Nephron progenitor cell (in vitro differentiated cells): Measurements from ENCODE around the gene MYO18B.

Experiments used
- DNase-seq: peaks from one replicate; pipeline ENCODE4 v3.0.0; 2021
- H3K27ac Mint-ChIP-seq: 2 replicates; pipeline ENCODE4 v1.8.0; 2021; ENCODE audit warnings: mild to moderate bottlenecking, moderate library complexity, mixed read lengths
- H3K27me3 Mint-ChIP-seq: 2 replicates; pipeline ENCODE4 v1.8.0; 2021; ENCODE audit warnings: mild to moderate bottlenecking, low read depth, mixed read lengths; ENCODE audit not compliant: poor library complexity
- H3K36me3 Mint-ChIP-seq: 2 replicates; pipeline ENCODE4 v1.8.0; 2021; ENCODE audit warnings: low read depth, mixed read lengths
- H3K4me1 Mint-ChIP-seq: 2 replicates; pipeline ENCODE4 v1.8.0; 2021; ENCODE audit warnings: mixed read lengths
- H3K4me3 Mint-ChIP-seq: 2 replicates; pipeline ENCODE4 v1.8.0; 2021; ENCODE audit warnings: mild to moderate bottlenecking, moderate library complexity, mixed read lengths
- H3K9me3 Mint-ChIP-seq: 2 replicates; pipeline ENCODE4 v1.8.0; 2021; ENCODE audit warnings: mild to moderate bottlenecking, moderate library complexity, mixed read lengths
- TF ChIP-seq, protein P1 (sequence below): fragments of 200-600 bp; sonication (generic); IDR thresholded peaks from 2 replicates; pipeline ENCODE4 v1.5.0; 2021; ENCODE audit warnings: antibody characterized with exemption

The MYO18B gene

DNA sequence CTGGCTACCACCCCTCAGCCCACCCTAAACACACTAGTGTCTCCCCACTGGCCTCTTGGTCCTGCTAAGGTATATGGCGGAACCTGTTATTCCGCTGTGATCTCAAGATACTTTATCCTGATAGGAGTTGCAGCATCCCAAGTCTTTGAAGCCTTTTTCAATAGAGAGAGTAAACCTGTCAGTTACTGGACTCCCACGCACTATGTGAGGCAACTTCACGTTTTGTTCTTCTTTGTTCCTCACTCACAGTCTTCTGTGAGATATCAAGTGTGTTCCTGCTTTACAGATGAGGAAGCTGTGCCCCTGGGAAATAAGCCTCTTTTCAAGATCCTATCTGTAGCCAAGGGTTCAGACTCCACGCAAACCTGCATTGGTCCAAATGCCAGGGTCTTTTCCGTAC is 127.8 kb downstream of the MYO18B start:
- no peak overlapping the region for H3K27ac Mint-ChIP-seq
- no peak for DNase-seq
- H3K4me3 Mint-ChIP-seq, result no peak overlapping the region
- TF ChIP-seq, protein P1, sequence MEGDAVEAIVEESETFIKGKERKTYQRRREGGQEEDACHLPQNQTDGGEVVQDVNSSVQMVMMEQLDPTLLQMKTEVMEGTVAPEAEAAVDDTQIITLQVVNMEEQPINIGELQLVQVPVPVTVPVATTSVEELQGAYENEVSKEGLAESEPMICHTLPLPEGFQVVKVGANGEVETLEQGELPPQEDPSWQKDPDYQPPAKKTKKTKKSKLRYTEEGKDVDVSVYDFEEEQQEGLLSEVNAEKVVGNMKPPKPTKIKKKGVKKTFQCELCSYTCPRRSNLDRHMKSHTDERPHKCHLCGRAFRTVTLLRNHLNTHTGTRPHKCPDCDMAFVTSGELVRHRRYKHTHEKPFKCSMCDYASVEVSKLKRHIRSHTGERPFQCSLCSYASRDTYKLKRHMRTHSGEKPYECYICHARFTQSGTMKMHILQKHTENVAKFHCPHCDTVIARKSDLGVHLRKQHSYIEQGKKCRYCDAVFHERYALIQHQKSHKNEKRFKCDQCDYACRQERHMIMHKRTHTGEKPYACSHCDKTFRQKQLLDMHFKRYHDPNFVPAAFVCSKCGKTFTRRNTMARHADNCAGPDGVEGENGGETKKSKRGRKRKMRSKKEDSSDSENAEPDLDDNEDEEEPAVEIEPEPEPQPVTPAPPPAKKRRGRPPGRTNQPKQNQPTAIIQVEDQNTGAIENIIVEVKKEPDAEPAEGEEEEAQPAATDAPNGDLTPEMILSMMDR, result no peak
- no peaks in the 10 kb centered on the region for H3K36me3 Mint-ChIP-seq
- no peaks in the 10 kb centered on the region for H3K9me3 Mint-ChIP-seq
- H3K27me3 Mint-ChIP-seq, result peaks cover 14% of the 10 kb centered on the region
- no peaks in the 10 kb centered on the region for H3K4me1 Mint-ChIP-seq

DNA sequence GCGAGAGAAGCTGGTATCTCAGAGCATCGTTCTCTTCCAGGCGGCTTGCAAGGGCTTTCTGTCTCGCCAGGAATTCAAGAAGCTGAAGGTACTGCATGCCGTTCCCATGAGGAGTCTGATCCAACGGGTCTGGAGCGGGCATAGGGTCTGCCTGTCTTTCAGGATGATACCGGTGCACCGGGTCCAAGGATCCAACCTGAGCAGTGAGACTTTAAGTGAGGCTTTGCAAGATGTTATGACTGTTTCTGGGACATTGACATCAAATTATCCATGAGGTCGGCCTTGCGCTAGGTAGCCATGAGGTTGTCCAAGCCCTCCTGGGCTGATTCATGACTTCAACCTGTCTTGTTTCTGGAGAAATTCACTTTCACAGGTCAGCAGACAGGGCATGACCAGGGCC is 132.3 kb downstream of the MYO18B start:
- no peak overlapping the region for H3K27ac Mint-ChIP-seq
- H3K9me3 Mint-ChIP-seq, result no peaks in the 10 kb centered on the region
- H3K4me1 Mint-ChIP-seq, result no peaks in the 10 kb centered on the region
- no peak for DNase-seq
- TF ChIP-seq, protein P1, result no peak
- no peak overlapping the region for H3K4me3 Mint-ChIP-seq
- peaks cover 4% of the 10 kb centered on the region for H3K27me3 Mint-ChIP-seq
- no peaks in the 10 kb centered on the region for H3K36me3 Mint-ChIP-seq

DNA sequence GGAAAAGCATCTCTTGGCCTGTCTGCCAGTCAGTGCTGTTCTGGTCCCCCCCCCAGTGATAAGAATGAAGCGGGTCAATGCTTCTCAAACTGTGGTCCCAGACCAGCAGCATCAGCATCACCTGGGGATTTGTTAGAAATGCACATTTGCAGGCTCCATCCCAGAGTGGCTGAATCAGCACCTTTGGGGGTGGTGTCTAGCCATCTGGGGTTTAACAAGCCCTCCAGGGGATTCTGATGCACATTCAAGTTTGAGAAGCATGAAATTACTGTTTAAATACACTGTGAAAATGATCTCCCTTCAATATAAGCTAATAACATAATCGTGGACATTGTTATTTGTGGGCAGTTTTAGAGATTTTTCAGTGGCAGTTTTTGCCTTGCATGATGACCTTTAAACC is 133.5 kb downstream of the MYO18B start:
- no peaks in the 10 kb centered on the region for H3K4me1 Mint-ChIP-seq
- no peaks in the 10 kb centered on the region for H3K36me3 Mint-ChIP-seq
- DNase-seq, result no peak
- TF ChIP-seq, protein P1, result no peak
- no peak overlapping the region for H3K27ac Mint-ChIP-seq
- no peak overlapping the region for H3K4me3 Mint-ChIP-seq
- peaks cover 8% of the 10 kb centered on the region for H3K27me3 Mint-ChIP-seq
- no peaks in the 10 kb centered on the region for H3K9me3 Mint-ChIP-seq

DNA sequence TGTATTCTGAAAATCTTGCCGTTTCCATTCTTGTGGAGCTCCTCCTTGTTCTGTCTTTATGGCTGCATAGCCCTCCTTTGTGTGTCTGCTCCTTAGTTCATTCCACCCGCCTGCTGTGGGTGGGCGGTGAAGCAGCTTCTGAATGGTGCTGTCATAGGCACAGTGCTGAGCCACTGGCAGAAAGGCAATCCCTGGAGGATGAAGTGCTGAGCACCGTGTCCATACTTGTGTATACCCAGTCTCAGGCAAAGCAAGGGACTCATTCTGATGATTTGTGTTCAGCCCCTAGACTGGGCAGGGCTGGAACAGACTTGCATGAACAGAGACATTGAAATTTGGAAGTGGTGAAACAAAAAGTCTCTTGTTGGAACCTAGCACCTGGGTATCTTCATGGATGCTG is 134.9 kb downstream of the MYO18B start:
- TF ChIP-seq, protein P1, result no peak
- H3K4me1 Mint-ChIP-seq, result peaks cover 5% of the 10 kb centered on the region
- H3K4me3 Mint-ChIP-seq, result no peak overlapping the region

DNA sequence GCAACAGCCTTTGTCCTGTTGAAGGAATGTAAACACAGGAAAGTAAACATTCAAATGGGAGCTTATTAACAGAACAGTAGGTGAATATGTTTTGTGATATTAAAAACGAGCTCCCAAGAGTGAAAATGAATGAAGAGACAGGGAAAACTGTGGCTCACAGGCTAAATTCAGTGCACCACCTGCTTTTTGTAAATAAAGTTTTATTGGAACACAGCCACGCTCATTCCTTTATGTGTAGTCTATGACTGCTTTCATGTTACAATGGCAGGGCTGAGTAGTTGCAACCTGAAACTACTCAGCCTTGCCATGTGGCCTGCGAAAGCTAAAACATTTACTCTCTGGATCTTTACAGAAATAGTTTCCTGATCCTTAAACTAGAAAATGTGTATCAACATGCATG is 136.9 kb downstream of the MYO18B start:
- H3K36me3 Mint-ChIP-seq, result no peaks in the 10 kb centered on the region
- TF ChIP-seq, protein P1, result no peak
- DNase-seq, result no peak
- no peak overlapping the region for H3K4me3 Mint-ChIP-seq
- H3K9me3 Mint-ChIP-seq, result no peaks in the 10 kb centered on the region
- H3K4me1 Mint-ChIP-seq, result peaks cover 13% of the 10 kb centered on the region
- H3K27ac Mint-ChIP-seq, result no peak overlapping the region
- peaks cover 16% of the 10 kb centered on the region for H3K27me3 Mint-ChIP-seq

More for the DNA sequence above, 134.9 kb downstream of the MYO18B start:
- Mint-ChIP-seq H3K36me3 (no peaks in the 10 kb centered on the region), H3K27me3 (peaks cover 8% of the 10 kb centered on the region), H3K27ac (no peak overlapping the region), H3K9me3 (no peaks in the 10 kb centered on the region)
- DNase-seq, result no peak

DNA sequence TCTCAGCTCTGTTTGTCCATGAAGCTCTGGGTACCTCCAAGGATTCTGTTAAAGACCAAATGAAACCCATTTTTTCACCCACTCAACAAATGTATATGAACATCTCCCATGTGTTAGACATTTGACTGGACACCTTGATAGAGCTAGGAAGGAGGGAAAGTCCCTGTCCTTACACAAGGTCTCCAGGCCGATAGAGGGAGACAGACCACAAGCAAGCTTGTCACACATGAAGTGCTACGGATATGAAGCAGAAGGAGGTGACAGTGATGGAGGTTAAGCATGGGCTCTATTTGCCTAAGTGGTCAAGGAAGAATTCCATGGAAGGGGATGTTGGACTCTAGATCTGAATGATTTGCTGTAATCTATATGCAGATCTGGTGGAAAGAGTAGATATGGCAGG is 138.5 kb downstream of the MYO18B start:
- H3K4me3 Mint-ChIP-seq, result no peak overlapping the region
- no peaks in the 10 kb centered on the region for H3K36me3 Mint-ChIP-seq
- peaks cover 21% of the 10 kb centered on the region for H3K4me1 Mint-ChIP-seq
- peaks cover 26% of the 10 kb centered on the region for H3K27me3 Mint-ChIP-seq
- no peaks in the 10 kb centered on the region for H3K9me3 Mint-ChIP-seq
- DNase-seq, result no peak
- TF ChIP-seq, protein P1, result no peak
- H3K27ac Mint-ChIP-seq, result no peak overlapping the region
